Dendritic cell treated with granulocyte-macrophage colony-stimulating factor and Interleukin-4, amounts not matched to agents 40 ng/mL and 50 ng/mL, for 4 days (primary cell): Measurements from ENCODE around the gene CCDC117.
"Not testable (repeated sequence)": the region's sequence is repeated elsewhere in the genome, so short reads cannot be mapped to it uniquely, and the experiment has no call there.

Experiments
- H3K27ac Mint-ChIP-seq: one replicate; pipeline ENCODE4 v1.8.0; 2022; ENCODE audit warnings: mild to moderate bottlenecking, mixed read lengths
- H3K27me3 Mint-ChIP-seq: one replicate; pipeline ENCODE4 v1.8.0; 2022; ENCODE audit warnings: mild to moderate bottlenecking, mixed read lengths
- H3K36me3 Mint-ChIP-seq: one replicate; pipeline ENCODE4 v1.8.0; 2022; ENCODE audit warnings: low read depth, mixed read lengths
- H3K4me1 Mint-ChIP-seq: one replicate; pipeline ENCODE4 v1.8.0; 2022; ENCODE audit warnings: low read depth, mixed read lengths
- H3K4me3 Mint-ChIP-seq: one replicate; pipeline ENCODE4 v1.8.0; 2022; ENCODE audit warnings: mild to moderate bottlenecking, moderate library complexity, mixed read lengths
- H3K9me3 Mint-ChIP-seq: one replicate; pipeline ENCODE4 v1.8.0; 2022; ENCODE audit warnings: mixed read lengths
- intact Hi-C: fragments of 100-400 bp; cut with micrococcal nuclease; formaldehyde crosslinking; loops from one replicate; pipeline ENCODE4 v1.15.0; 2022

Gene CCDC117

GRCh38 chr22:28750471-28750881, 22.0 kb upstream of the CCDC117 start:
- Mint-ChIP-seq H3K27me3 (no peaks in the 10 kb centered on the region), H3K9me3 (no peaks in the 10 kb centered on the region), H3K27ac (no peak overlapping the region), H3K4me3 (no peak overlapping the region), H3K36me3 (peaks cover 71% of the 10 kb centered on the region), H3K4me1 (peaks cover 17% of the 10 kb centered on the region)
- intact Hi-C loops = no loop called here

DNA sequence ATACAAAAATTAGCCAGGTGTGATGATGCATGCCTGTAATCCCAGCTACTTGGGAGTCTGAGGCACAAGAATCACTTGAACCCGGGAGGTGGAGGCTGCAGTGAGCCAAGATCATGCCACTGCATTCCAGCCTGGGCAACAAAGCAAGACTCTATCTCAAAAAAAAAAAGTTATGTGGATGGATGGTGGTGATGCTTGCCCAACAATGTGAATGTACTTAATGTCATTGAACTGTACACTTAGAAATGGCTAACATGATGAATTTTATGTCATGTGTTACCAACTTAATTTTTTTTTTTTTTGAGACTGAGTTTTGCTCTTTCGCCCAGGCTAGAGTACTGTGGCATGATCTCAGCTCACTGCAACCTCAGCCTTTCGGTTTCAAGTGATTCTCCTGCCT, 18.0 kb upstream of the CCDC117 start:
- peaks cover 52% of the 10 kb centered on the region for H3K36me3 Mint-ChIP-seq
- H3K4me1 Mint-ChIP-seq, H3K27ac Mint-ChIP-seq, H3K27me3 Mint-ChIP-seq, intact Hi-C loops, H3K4me3 Mint-ChIP-seq, H3K9me3 Mint-ChIP-seq: not testable (repeated sequence)

DNA sequence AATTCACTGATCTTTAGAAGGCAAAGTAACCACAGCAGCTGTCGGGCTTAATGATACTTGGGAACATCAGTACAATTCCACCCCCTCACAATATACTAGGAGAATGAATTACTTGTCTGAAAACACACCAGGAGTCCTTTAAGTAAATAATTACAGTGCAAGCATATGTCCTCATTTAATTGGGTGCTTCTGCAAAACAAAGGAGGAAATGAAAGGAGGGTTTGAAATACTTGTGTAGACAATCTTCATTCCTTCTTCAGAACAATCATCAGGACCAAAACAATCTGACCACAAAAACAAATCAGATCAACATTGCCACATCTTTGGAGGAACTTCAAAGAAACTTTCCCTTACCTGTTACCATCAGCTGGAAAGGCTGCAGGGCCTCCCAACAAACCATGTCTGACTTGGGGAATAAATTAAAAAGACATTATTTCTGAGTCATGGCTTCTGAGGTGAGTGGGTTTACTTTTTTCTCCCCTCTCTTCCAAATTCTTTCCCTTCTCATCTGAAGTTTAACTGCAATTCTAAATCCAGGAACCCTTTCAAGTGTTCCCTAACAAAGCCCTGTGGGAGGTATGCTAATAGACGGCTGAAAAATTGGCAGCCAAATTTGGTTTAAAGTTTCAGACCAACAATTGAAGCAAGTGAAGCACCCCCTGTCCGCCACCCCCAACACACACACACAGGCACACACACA, 12.5 kb upstream of the CCDC117 start:
- intact Hi-C loops = loop anchor here (1.0 kb wide), 1 partner anchor 18 kb away; the partner anchor contains the start of gene HSCB
- H3K4me1 Mint-ChIP-seq = peaks cover 29% of the 10 kb centered on the region
- peak overlapping the region; percentile 37 for H3K27ac Mint-ChIP-seq
- no peaks in the 10 kb centered on the region for H3K9me3 Mint-ChIP-seq
- H3K27me3 Mint-ChIP-seq = peaks cover 19% of the 10 kb centered on the region
- H3K4me3 Mint-ChIP-seq = peak overlapping the region; percentile 20
- peaks cover 11% of the 10 kb centered on the region for H3K36me3 Mint-ChIP-seq

DNA sequence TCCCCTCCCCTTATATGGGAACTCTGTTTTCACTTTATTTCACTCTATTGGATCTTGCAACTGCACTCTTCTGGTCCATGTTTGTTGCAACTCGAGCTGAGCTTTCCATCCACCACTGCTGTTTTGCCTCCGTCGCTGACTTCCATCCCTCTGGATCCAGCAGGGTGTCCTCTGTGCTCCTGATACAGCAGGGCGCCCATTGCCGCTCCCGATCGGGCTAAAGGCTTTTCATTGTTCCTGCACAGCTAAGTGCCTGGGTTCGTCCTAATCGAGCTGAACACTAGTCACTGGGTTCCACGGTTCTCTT, 11.1 kb upstream of the CCDC117 start:
- Mint-ChIP-seq H3K27me3 (peaks cover 26% of the 10 kb centered on the region), H3K4me1 (peaks cover 29% of the 10 kb centered on the region), H3K9me3 (no peaks in the 10 kb centered on the region), H3K36me3 (peaks cover 6% of the 10 kb centered on the region), H3K27ac (no peak overlapping the region), H3K4me3 (no peak overlapping the region)
- intact Hi-C loops = no loop called here

- intact Hi-C loops = not testable (repeated sequence)
Measured at GRCh38 chr22:28762000-28762399, 10.5 kb upstream of the CCDC117 start.

DNA sequence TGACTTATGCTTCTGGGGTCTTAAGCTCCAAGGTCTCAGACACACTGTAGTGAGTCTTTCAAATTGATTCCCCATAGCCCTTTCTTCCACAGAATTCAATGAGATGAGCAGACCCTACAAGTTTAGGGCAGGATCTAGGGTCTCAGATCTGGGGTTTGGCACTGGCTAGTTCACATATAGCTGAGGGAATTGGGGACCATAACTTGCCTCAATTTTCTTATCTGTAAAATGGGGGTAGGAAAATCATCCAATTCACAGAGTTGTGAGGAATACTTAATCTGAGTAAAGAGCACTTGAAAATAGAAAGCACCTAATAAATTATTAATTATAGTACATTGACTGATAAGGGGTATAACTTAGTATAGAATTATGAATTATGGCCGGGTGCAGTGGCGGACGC, 5.9 kb upstream of the CCDC117 start:
- intact Hi-C loops = no loop called here
- Mint-ChIP-seq H3K4me1 (peaks cover 3% of the 10 kb centered on the region), H3K36me3 (no peaks in the 10 kb centered on the region), H3K27ac (no peak overlapping the region), H3K9me3 (no peaks in the 10 kb centered on the region), H3K4me3 (no peak overlapping the region), H3K27me3 (peaks cover 24% of the 10 kb centered on the region)

More at GRCh38 chr22:28762000-28762399, 10.5 kb upstream of the CCDC117 start:
- not testable (repeated sequence) for H3K9me3 Mint-ChIP-seq, H3K4me3 Mint-ChIP-seq, H3K27ac Mint-ChIP-seq, H3K36me3 Mint-ChIP-seq
- peaks cover 27% of the 10 kb centered on the region for H3K27me3 Mint-ChIP-seq
- peaks cover 24% of the 10 kb centered on the region for H3K4me1 Mint-ChIP-seq

DNA sequence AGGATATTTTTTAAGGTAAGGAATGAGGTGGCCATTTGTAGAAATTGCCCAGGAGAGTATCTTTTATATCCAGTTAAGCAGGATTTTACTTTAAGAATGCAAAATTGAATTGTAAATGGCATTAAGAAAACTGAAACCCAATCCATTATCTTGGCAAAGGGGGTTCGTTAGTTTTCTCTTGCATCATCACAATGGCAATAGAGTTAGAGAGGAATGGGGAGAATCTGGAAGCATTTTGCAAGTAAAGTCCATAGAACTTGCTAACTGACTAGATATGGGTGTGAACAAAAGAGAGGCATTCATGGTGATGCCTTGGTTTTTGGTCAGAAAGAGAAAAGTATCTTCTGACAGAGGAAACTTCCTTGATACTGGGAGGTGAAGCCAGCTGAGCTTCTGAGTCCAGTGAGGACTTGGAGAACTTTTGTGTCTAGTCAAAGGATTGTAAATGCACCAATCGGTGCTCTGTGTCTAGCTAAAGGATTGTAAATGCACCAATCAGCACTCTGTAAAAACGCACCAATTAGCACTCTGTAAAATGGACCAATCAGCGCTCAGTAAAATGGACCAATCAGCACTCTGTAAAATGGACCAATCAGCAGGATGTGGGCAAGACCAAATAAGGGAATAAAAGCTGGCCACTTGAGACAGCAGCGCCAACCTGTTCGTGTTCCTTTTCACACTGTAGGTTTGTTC, 3.6 kb upstream of the CCDC117 start:
- intact Hi-C loops = no loop called here
- Mint-ChIP-seq H3K27ac (no peak overlapping the region), H3K36me3 (peaks cover 7% of the 10 kb centered on the region), H3K4me3 (no peak overlapping the region), H3K4me1 (peaks cover 6% of the 10 kb centered on the region), H3K9me3 (no peaks in the 10 kb centered on the region), H3K27me3 (peaks cover 14% of the 10 kb centered on the region)

DNA sequence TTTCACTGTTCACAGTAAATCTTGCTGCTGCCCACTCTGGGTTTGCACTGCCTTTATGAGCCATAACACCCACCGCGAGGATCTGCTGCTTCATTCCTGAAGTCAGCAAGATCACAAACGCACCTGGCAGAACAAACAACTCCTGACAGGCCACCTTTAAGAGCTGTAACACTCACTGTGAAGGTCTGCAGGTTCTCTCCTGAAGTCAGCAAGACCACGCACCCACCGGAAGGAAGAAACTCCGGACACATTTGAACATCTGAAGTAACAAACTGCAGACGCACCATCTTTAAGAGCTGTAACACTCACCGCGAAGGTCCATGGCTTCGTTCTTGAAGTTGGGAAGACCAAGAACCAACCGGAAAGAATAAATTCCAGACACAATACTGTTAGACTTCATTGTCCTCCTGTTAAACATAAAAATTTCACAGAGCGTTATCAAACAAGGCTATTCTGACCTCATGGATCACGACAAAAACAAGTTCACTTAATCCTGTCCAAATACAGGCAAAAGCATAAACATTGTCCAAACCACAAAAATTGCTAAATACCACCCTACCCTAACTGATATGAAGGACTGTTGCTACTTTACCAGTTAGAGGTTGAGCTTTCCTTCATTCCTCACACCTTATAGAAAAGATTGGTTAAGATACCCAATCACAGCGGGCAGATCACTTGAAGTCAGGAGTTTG, 3.0 kb upstream of the CCDC117 start:
- no peaks in the 10 kb centered on the region for H3K9me3 Mint-ChIP-seq
- H3K27ac Mint-ChIP-seq = no peak overlapping the region
- H3K36me3 Mint-ChIP-seq = peaks cover 10% of the 10 kb centered on the region
- intact Hi-C loops = no loop called here
- peaks cover 8% of the 10 kb centered on the region for H3K27me3 Mint-ChIP-seq
- H3K4me3 Mint-ChIP-seq = no peak overlapping the region
- H3K4me1 Mint-ChIP-seq = peaks cover 9% of the 10 kb centered on the region

- peaks cover 2% of the 10 kb centered on the region for H3K27me3 Mint-ChIP-seq
- H3K27ac Mint-ChIP-seq = no peak overlapping the region
- intact Hi-C loops = no loop called here
- H3K9me3 Mint-ChIP-seq = no peaks in the 10 kb centered on the region
- peaks cover 24% of the 10 kb centered on the region for H3K4me1 Mint-ChIP-seq
- no peak overlapping the region for H3K4me3 Mint-ChIP-seq
- peaks cover 28% of the 10 kb centered on the region for H3K36me3 Mint-ChIP-seq
Measured at GRCh38 chr22:28771195-28771791, 1.2 kb upstream of the CCDC117 start.

GRCh38 chr22:28773461-28773867, 969 bp downstream of the CCDC117 start:
- Mint-ChIP-seq H3K9me3 (no peaks in the 10 kb centered on the region), H3K4me3 (peak overlapping the region; percentile 76), H3K36me3 (peaks cover 49% of the 10 kb centered on the region), H3K27me3 (no peaks in the 10 kb centered on the region), H3K27ac (peak overlapping the region; percentile 86), H3K4me1 (peaks cover 35% of the 10 kb centered on the region)
- intact Hi-C loops = no loop called here

- H3K27ac Mint-ChIP-seq = peak overlapping the region; percentile 56
- H3K27me3 Mint-ChIP-seq = no peaks in the 10 kb centered on the region
- peak overlapping the region; percentile 17 for H3K4me3 Mint-ChIP-seq
- intact Hi-C loops = no loop called here
- H3K9me3 Mint-ChIP-seq = no peaks in the 10 kb centered on the region
- H3K36me3 Mint-ChIP-seq = peaks cover 49% of the 10 kb centered on the region
- H3K4me1 Mint-ChIP-seq = peaks cover 40% of the 10 kb centered on the region
Measured at GRCh38 chr22:28774378-28774777, 1.9 kb downstream of the CCDC117 start.

GRCh38 chr22:28779833-28780232, 7.3 kb downstream of the CCDC117 start:
- H3K27me3 Mint-ChIP-seq = no peaks in the 10 kb centered on the region
- no peak overlapping the region for H3K4me3 Mint-ChIP-seq
- intact Hi-C loops = no loop called here
- no peak overlapping the region for H3K27ac Mint-ChIP-seq
- H3K9me3 Mint-ChIP-seq = no peaks in the 10 kb centered on the region
- peaks cover 36% of the 10 kb centered on the region for H3K4me1 Mint-ChIP-seq
- peaks cover 82% of the 10 kb centered on the region for H3K36me3 Mint-ChIP-seq

DNA sequence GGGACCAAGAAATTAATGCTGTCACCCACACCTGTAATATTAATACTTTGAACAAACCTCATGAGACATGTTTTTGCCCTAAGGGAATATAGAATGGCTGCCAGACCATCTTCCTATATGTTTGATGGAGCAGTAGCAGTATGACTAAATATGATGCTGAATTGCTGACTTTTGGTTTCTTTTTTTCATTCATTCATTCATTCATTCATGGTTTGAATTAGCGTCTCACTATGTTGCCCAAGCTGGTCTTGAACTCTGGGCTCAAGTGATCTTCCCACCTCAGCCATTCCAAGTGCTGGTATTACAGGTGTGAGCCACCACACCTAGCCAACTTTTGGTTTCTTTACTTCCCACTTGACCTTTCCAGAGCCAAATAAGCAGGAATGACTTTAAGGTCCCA, 7.8 kb downstream of the CCDC117 start:
- Mint-ChIP-seq H3K4me1 (peaks cover 31% of the 10 kb centered on the region), H3K36me3 (peaks cover 82% of the 10 kb centered on the region), H3K9me3 (no peaks in the 10 kb centered on the region), H3K27ac (no peak overlapping the region), H3K4me3 (no peak overlapping the region), H3K27me3 (no peaks in the 10 kb centered on the region)
- intact Hi-C loops = no loop called here
